Spleen (tissue), 11 donors: ENCODE measurements around the gene CFAP221. TPM values are rescaled to one million over a fixed set of nuclear protein-coding genes. Genes with fewer than 3 reads are reported as not detected.

ENCODE experiments used
- DNase-seq: peaks from one replicate; pipeline ENCODE4 v3.0.0-alpha.2; 2020
- H3K27ac ChIP-seq, 8 donors: fragments of 200-600 bp; sonication (generic) in 7 of 8; 1 replicate in 4 of 8; 2 replicates in 4 of 8; pipeline versions ENCODE4 v1.5.0 to v1.8.0; 2016 to 2021; ENCODE audit warnings: inconsistent platforms in 4 of 8, mild to moderate bottlenecking in 4 of 8, moderate library complexity in 1 of 8
- H3K27me3 ChIP-seq, 7 donors: fragments of 200-600 bp; sonication (generic) in 6 of 7; replicated peaks in 1 of 7; 1 replicate in 4 of 7; 2 replicates in 3 of 7; pipeline versions ENCODE4 v1.5.0 to v1.8.0; 2016 to 2021; ENCODE audit warnings: inconsistent platforms in 3 of 7, mild to moderate bottlenecking in 1 of 7
- H3K36me3 ChIP-seq, 6 donors: fragments of 200-600 bp; sonication (generic) in 5 of 6; 1 replicate in 4 of 6; 2 replicates in 2 of 6; pipeline versions ENCODE4 v1.5.0 to v1.8.0; 2016 to 2021; ENCODE audit warnings: inconsistent platforms in 2 of 6
- H3K4me1 ChIP-seq, 6 donors: fragments of 200-600 bp; sonication (generic) in 5 of 6; 1 replicate in 3 of 6; 2 replicates in 3 of 6; pipeline versions ENCODE4 v1.5.0 to v1.8.0; 2016 to 2021; ENCODE audit warnings: inconsistent platforms in 3 of 6
- H3K4me3 ChIP-seq, 8 donors: fragments of 200-600 bp; sonication (generic) in 7 of 8; 1 replicate in 4 of 8; 2 replicates in 4 of 8; pipeline versions ENCODE4 v1.5.0 to v1.8.0; 2016 to 2021; ENCODE audit warnings: inconsistent platforms in 4 of 8, mild to moderate bottlenecking in 4 of 8, moderate library complexity in 2 of 8
- H3K9me3 ChIP-seq, 8 donors: fragments of 200-600 bp; sonication (generic) in 7 of 8; 1 replicate in 4 of 8; 2 replicates in 4 of 8; pipeline versions ENCODE4 v1.5.0 to v1.8.0; 2016 to 2021; ENCODE audit warnings: inconsistent platforms in 4 of 8
- CTCF ChIP-seq, 11 experiments: fragments of 200-600 bp in 7 of 11; fragments of 450-650 bp in 4 of 11; sonication (generic) in 4 of 11; IDR thresholded peaks in 8 of 11; conservative IDR thresholded peaks in 3 of 11; 1 replicate in 7 of 11; 2 replicates in 4 of 11; pipeline versions ENCODE4 v1.4.0 to v1.8.0; 2016 to 2021; ENCODE audit warnings: antibody characterized with exemption in 11 of 11, inconsistent platforms in 4 of 11, mild to moderate bottlenecking in 1 of 11
- POLR2A ChIP-seq, 3 donors: fragments of 450-650 bp; IDR thresholded peaks; one replicate each; pipeline ENCODE4 v1.5.1; 2017; ENCODE audit warnings: antibody characterized with exemption in 3 of 3, mild to moderate bottlenecking in 1 of 3
- POLR2AphosphoS5 ChIP-seq, 3 donors: sonication (generic); formaldehyde crosslinking; IDR thresholded peaks; one replicate each; pipeline ENCODE4 v1.5.1; 2017; ENCODE audit warnings: antibody characterized with exemption in 3 of 3
- WGBS, 5 donors: extraction: QIAGEN DNeasy Blood & Tissue Kit in 3 of 5; methylation state at CpG; one replicate each; pipeline versions ENCODE4 v1.1.5 to v1.1.7; 2013 to 2018; 5-methylcytosine and 5-hydroxymethylcytosine counted together
- intact Hi-C: fragments of 100-400 bp; cut with DNase I; formaldehyde crosslinking; loops from one replicate; pipeline ENCODE4 v1.15.0; 2023; ENCODE audit warnings: low total_unique reads
- polyA plus RNA-seq, 3 donors: library from polyadenylated mRNA; stranded (reverse); fragments of 200-250 nt; gene quantifications; one replicate each; pipeline ENCODE4 v1.2.1, GENCODE V29; 2013
- total RNA-seq, 7 donors: library from RNA; depleted of rRNA in 3 of 7; stranded (reverse); fragments of >200 nt in 3 of 7; fragmentation: NEBNext Ultra II Directional in 4 of 7; extraction: Animal tissue kit (Norgen Biotek cat#: 25700) in 4 of 7; gene quantifications; one replicate each; pipeline versions ENCODE4 v1.1.0 to v1.2.1, GENCODE V29; 2016 to 2021
- donor health status: healthy with polysubstance abuse.
- donor health status: DM: no; HTN: no; CAD: no; lungs with moderate emphysema.
- donor health status: DM: no; HTN: no; CAD: no.
- donor health status: Bipolar disorder and iron deficiency.
- donor health status: healthy.
- donor health status: DM: no; HTN: no; CAD: no.
- donor health status: DM: yes; HTN: yes; CAD: no.

CFAP221 gene
- total and polyA plus RNA-seq, 10 donors = 0.06 to 1.5 (median 0.55) TPM; not detected in 2

- WGBS, 5 donors = 39 to 66% (median 57%) methylated on average over 2 of the region's 2 CpGs
- Histone ChIP-seq H3K36me3 (no peaks in the 10 kb centered on the region), H3K27me3 (peaks cover 0 to 4% (median 0%) of the 10 kb centered on the region in 7 donors), H3K27ac (no peak overlapping the region), H3K4me1 (no peaks in the 10 kb centered on the region), H3K9me3 (peaks cover 0 to 14% (median 6%) of the 10 kb centered on the region in 8 donors), H3K4me3 (no peak overlapping the region)
- intact Hi-C loops = no loop called here
- TF ChIP-seq CTCF (IDR thresholded peaks at IDR 0.05 in 8 of 11, conservative IDR thresholded peaks at IDR 0.05 in 3 of 11) (no peak), POLR2A (IDR thresholded peaks at IDR 0.05) (no peak), POLR2AphosphoS5 (IDR thresholded peaks at IDR 0.05) (no peak)
- no peak for DNase-seq
These were observed 30.6 kb downstream of the CFAP221 start for GRCh38 chr2:119574864-119575263.

- Histone ChIP-seq H3K36me3 (no peaks in the 10 kb centered on the region), H3K27ac (no peak overlapping the region), H3K4me1 (no peaks in the 10 kb centered on the region), H3K9me3 (peaks cover 0 to 14% (median 5%) of the 10 kb centered on the region in 8 donors), H3K4me3 (no peak overlapping the region), H3K27me3 (peaks cover 0 to 4% (median 0%) of the 10 kb centered on the region in 7 donors)
- WGBS, 5 donors = 47 to 91% (median 65%) methylated on average over 1 of the region's 1 CpG
- DNase-seq = no peak
- TF ChIP-seq POLR2A (IDR thresholded peaks at IDR 0.05) = no peak
- TF ChIP-seq POLR2AphosphoS5 (IDR thresholded peaks at IDR 0.05) = no peak
- TF ChIP-seq CTCF (IDR thresholded peaks at IDR 0.05 in 8 of 11, conservative IDR thresholded peaks at IDR 0.05 in 3 of 11) = no peak
- intact Hi-C loops = no loop called here
These were observed 31.2 kb downstream of the CFAP221 start for GRCh38 chr2:119575439-119575838.

DNA sequence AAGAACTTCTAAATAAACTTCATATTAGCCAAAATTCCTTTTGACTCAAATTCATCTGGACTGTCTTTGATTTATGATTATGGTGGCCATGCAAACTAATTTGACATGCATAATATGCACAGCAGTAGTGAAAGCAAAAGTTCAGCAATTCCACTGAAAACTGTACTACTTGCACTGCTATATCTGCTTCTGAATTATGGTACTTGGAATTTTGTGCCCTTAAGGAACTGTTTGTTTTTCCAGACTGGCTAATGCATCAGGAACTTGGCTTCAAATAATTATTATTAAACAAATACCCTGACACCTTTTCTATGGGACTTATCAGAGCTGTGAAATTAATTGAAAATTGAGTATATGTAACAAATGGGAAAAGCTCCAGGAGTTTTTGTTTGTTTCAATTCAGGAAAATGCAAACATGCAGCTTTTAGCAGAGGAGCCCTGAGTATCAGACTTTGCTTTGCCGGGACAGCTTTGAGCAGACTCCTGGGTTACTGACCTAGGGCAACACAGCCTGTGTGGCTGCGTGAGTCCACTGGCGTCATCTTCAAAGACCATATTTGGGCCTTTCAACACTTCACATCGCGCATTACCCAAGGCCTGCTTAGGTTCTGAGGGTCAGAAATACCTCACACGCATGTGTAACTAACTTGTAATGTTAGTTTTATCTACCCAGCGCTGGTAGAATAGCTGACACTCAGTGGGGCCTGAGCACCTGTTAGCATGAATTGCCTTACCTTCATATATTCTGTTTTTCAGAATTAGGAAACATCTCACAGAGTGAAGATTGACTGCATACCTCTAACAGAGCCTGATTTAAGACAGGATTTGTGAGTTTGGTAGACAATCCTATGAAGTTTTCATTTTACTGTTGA, 35.4 kb downstream of the CFAP221 start:
- no peak for DNase-seq
- H3K36me3 ChIP-seq = no peaks in the 10 kb centered on the region
- intact Hi-C loops = no loop called here
- H3K27me3 ChIP-seq = no peaks in the 10 kb centered on the region
- no peaks in the 10 kb centered on the region for H3K4me1 ChIP-seq
- no peak for TF ChIP-seq POLR2AphosphoS5 (IDR thresholded peaks at IDR 0.05)
- no peak for TF ChIP-seq CTCF (IDR thresholded peaks at IDR 0.05 in 8 of 11, conservative IDR thresholded peaks at IDR 0.05 in 3 of 11)
- TF ChIP-seq POLR2A (IDR thresholded peaks at IDR 0.05) = no peak
- H3K9me3 ChIP-seq = peaks cover 0 to 26% (median 14%) of the 10 kb centered on the region in 8 donors
- 79 to 95% (median 92%) methylated on average over 7 of the region's 7 CpGs for WGBS, 5 donors
- no peak overlapping the region for H3K4me3 ChIP-seq
- no peak overlapping the region for H3K27ac ChIP-seq

DNA sequence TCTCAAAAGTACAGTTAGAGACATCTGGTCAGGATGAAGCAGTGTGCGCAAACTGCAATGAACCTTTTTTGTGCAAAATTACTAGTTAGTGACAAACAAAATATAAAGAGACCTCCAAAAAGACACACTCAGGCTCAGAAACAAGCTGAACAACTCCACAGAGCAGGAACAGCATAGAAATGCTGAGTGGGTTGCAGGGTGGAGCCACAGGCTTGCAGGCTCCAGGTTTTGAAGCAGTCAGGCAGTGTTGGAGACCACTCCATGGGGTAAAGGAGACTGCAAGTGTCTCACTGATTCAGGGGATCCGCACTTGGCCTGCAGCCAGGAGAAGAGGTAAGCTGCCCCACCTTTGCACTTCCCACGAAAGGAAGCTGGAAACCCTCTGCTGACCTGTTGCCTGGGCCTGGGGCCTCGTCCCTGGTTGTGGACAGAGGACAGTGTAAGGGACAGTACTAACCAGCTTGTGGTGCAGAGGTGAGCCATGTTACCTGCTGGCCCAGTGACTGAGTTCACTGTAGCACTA, 36.4 kb downstream of the CFAP221 start:
- Histone ChIP-seq H3K27me3 (no peaks in the 10 kb centered on the region), H3K9me3 (peaks cover 0 to 30% (median 16%) of the 10 kb centered on the region in 8 donors), H3K4me1 (no peaks in the 10 kb centered on the region), H3K27ac (no peak overlapping the region), H3K4me3 (no peak overlapping the region), H3K36me3 (no peaks in the 10 kb centered on the region)
- no peak for DNase-seq
- 64 to 88% (median 80%) methylated on average over 4 of the region's 4 CpGs for WGBS, 5 donors
- intact Hi-C loops = no loop called here
- TF ChIP-seq POLR2AphosphoS5 (IDR thresholded peaks at IDR 0.05) = no peak
- no peak for TF ChIP-seq CTCF (IDR thresholded peaks at IDR 0.05 in 8 of 11, conservative IDR thresholded peaks at IDR 0.05 in 3 of 11)
- no peak for TF ChIP-seq POLR2A (IDR thresholded peaks at IDR 0.05)
